SKM-1 treated with dmso at 0.1 percent for 144 hours (cell line): ENCODE results near the gene MAGED2.
"Not testable (repeated sequence)": the region's sequence is repeated elsewhere in the genome, so short reads cannot be mapped to it uniquely, and the experiment has no call there.

Experiments used
- DNase-seq: peaks from one replicate; lab custom pipeline; 2025; ENCODE audit not compliant: unreplicated experiment; lab: John Stamatoyannopoulos, UW

The MAGED2 gene

GRCh38 chrX:54818221-54818620, 10.7 kb downstream of the MAGED2 start:
- no peak for DNase-seq

- no peak for DNase-seq
Observed at GRCh38 chrX:54819201-54819600, 11.7 kb downstream of the MAGED2 start.

DNA sequence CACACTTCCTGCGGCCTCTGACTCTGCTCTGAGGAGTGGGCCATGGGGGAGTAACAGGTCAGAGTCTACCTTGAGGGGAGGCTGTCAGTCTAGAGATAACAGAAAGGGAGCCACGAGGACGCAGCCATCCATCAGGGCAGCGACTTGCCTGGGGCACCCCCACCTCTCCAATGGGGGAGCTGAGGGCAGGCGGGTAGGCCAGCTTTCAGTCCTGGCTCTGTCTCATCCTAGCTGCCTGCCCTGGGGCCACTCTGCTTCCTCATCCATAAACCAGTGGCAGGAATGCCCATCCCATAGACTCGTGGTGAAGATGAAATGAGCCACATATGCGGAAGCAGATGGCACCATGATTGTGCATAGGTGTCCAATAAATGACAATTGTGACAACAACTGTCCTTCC, 13.2 kb downstream of the MAGED2 start:
- no peak for DNase-seq

GRCh38 chrX:54821310-54821709, 13.8 kb downstream of the MAGED2 start:
- DNase-seq = no peak

DNA sequence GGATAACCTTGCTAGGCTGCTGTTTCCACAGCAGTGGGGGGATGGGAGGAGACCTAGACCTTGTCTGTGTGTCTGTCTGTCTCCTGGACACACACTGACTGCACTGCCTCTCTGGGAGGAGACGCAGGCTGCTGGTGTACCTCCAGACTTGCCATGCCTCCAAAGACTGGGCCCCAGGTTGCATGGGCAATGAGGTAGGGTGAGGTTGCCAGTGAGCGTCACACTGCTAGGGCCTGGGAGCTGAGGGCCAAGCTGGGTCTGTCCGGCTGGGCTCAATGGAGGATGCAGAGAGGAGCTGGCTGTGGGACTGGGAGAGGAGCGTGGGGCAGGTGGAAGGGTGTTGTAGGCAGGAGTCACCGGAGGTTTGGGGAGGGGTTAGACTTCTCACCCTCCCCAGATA, 16.6 kb downstream of the MAGED2 start:
- DNase-seq = no peak

- no peak for DNase-seq
Observed at GRCh38 chrX:54824722-54825121, 17.2 kb downstream of the MAGED2 start.

DNA sequence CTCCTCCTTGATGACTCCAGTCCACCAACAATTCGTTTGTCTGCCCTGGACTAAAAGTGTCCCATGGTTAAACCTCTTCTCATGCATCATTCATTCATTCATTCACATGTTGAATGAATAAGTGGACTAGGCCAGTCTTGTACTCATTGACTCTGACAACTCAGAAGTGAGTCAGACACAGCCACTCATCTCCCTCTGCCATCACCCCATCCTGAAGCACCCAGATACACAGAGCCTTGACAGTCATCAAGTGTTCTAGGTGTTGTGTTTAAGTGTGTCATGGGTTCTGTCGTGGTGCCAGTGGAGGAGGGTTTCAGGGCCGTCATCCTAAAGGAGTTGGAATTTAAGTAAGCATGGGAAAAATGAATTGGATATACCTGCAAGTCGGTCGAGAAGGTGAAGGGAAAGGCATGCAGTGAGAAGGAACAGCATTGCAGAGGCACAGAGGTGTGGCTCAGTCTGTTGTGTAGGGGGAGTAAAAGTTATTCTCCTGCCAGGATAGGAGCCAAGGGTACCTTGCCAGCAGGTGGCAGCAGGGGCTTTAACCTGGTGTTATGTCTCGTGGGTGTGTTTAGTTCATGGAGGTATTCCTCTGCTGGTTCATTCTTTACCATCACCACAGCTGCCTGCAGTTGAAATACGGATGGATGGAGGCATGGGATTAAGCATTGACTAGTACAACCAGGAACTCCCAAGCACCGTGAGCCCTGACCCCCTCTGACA, 18.3 kb downstream of the MAGED2 start:
- no peak for DNase-seq

- DNase-seq = no peak
Observed at GRCh38 chrX:54826598-54826997, 19.1 kb downstream of the MAGED2 start.

GRCh38 chrX:54838583-54838982, 31.0 kb downstream of the MAGED2 start:
- DNase-seq = no peak

- DNase-seq = not testable (repeated sequence)
Observed at GRCh38 chrX:54841184-54841874, 33.8 kb downstream of the MAGED2 start.

GRCh38 chrX:54842607-54843006, 35.1 kb downstream of the MAGED2 start:
- DNase-seq = no peak

DNA sequence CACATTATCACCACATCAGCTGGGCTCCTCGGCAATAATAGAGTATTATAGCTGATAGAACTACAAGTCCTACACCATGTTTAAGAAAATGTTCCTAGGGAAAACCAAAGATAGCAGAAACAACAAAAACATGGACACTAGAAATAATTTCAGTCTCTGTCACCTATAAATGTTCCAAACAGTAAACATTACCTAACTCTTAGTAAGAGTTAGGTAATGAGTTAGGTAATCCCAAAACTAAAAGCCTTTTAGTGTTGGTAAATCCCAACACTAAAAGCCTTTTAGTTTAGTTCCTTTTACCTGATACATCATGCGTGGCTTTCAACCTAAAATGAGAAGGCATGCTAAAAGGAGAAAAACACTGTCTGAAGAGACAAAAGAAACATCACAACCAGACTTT, 35.5 kb downstream of the MAGED2 start:
- DNase-seq = no peak

- not testable (repeated sequence) for DNase-seq
Observed at GRCh38 chrX:54847700-54848099, 40.2 kb downstream of the MAGED2 start.

GRCh38 chrX:54865208-54865607, 57.7 kb downstream of the MAGED2 start:
- DNase-seq = no peak
